ENCODE data around the gene RGS3.

Gene RGS3

GRCh38 chr9:113570106-113570505 lies 106.6 kb downstream of the RGS3 start:
- Histone ChIP-seq H3K9me3 (ENCODE audit: control insufficient read depth, low read length) (no peaks in the 10 kb centered on the region), H2BK5ac (ENCODE audit: low read depth, low read length, poor library complexity, severe bottlenecking) (no peak overlapping the region), H3K14ac (ENCODE audit: low read length in 2 of 2) (no peak overlapping the region), H3K36me3 (ENCODE audit: control insufficient read depth in 1 of 2, insufficient read depth in 2 of 2, low read depth in 1 of 2, low read length in 2 of 2) (peaks cover 0 to 19% of the 10 kb centered on the region in 2 experiments), H3K4ac (ENCODE audit: low read depth in 1 of 2, low read length in 2 of 2) (no peak overlapping the region), H3K4me3 (ENCODE audit: insufficient read depth in 1 of 2, low read depth in 1 of 2, low read length in 2 of 2) (no peak overlapping the region), H3K79me1 (replicated peaks; ENCODE audit: low read length, poor library complexity, severe bottlenecking) (peaks cover 46% of the 10 kb centered on the region), H2AFZ (ENCODE audit: low read depth, low read length) (no peak overlapping the region), H2BK12ac (ENCODE audit: low read length in 2 of 2) (no peak overlapping the region), H3K4me2 (ENCODE audit: low read length, poor library complexity, severe bottlenecking) (no peak overlapping the region), H2BK15ac (ENCODE audit: low read depth, poor library complexity, severe bottlenecking) (no peak overlapping the region), H3K23ac (ENCODE audit: low read length in 2 of 2) (no peak overlapping the region), H4K91ac (ENCODE audit: low read length) (no peak overlapping the region), H3K4me1 (ENCODE audit: control insufficient read depth, insufficient read depth, low read depth, low read length) (peaks cover 57% of the 10 kb centered on the region), H3K27me3 (ENCODE audit: control insufficient read depth in 1 of 2, insufficient read depth in 1 of 2, low read length in 2 of 2) (peaks cover 0 to 10% of the 10 kb centered on the region in 2 experiments), H3K18ac (ENCODE audit: low read depth in 1 of 2, low read length in 2 of 2) (peak overlapping the region in 1 of 2 experiments; percentile 3), H3K27ac (ENCODE audit: low read length, poor library complexity, severe bottlenecking) (no peak overlapping the region), H2AK5ac (ENCODE audit: low read length, severe bottlenecking) (no peak overlapping the region), H3K9ac (ENCODE audit: low read length) (no peak overlapping the region), H2BK120ac (ENCODE audit: low read depth, low read length) (no peak overlapping the region), H4K8ac (ENCODE audit: low read length) (no peak overlapping the region)
- 96% methylated on average over 8 of the region's 9 CpGs for WGBS
- no peak for DNase-seq

- no peak overlapping the region for H3K14ac ChIP-seq (ENCODE audit: low read length in 2 of 2)
- no peak overlapping the region for H3K4ac ChIP-seq (ENCODE audit: low read depth in 1 of 2, low read length in 2 of 2)
- H3K4me3 ChIP-seq (ENCODE audit: insufficient read depth in 1 of 2, low read depth in 1 of 2, low read length in 2 of 2): no peak overlapping the region
- peak; percentile 61 for DNase-seq
- WGBS: 87% methylated on average over 8 of the region's 12 CpGs
- H3K4me1 ChIP-seq (ENCODE audit: control insufficient read depth, insufficient read depth, low read depth, low read length): peaks cover 57% of the 10 kb centered on the region
- H2BK12ac ChIP-seq (ENCODE audit: low read length in 2 of 2): no peak overlapping the region
- H3K23ac ChIP-seq (ENCODE audit: low read length in 2 of 2): no peak overlapping the region
- H4K8ac ChIP-seq (ENCODE audit: low read length): no peak overlapping the region
- no peak overlapping the region for H3K18ac ChIP-seq (ENCODE audit: low read depth in 1 of 2, low read length in 2 of 2)
- H2AK5ac ChIP-seq (ENCODE audit: low read length, severe bottlenecking): no peak overlapping the region
- H2BK120ac ChIP-seq (ENCODE audit: low read depth, low read length): no peak overlapping the region
- no peak overlapping the region for H3K4me2 ChIP-seq (ENCODE audit: low read length, poor library complexity, severe bottlenecking)
- peaks cover 50% of the 10 kb centered on the region for H3K79me1 ChIP-seq (replicated peaks; ENCODE audit: low read length, poor library complexity, severe bottlenecking)
- H2BK15ac ChIP-seq (ENCODE audit: low read depth, poor library complexity, severe bottlenecking): no peak overlapping the region
- H3K9me3 ChIP-seq (ENCODE audit: control insufficient read depth, low read length): no peaks in the 10 kb centered on the region
- peaks cover 0 to 19% of the 10 kb centered on the region in 2 experiments for H3K36me3 ChIP-seq (ENCODE audit: control insufficient read depth in 1 of 2, insufficient read depth in 2 of 2, low read depth in 1 of 2, low read length in 2 of 2)
- no peak overlapping the region for H2BK5ac ChIP-seq (ENCODE audit: low read depth, low read length, poor library complexity, severe bottlenecking)
- no peak overlapping the region for H3K9ac ChIP-seq (ENCODE audit: low read length)
- no peak overlapping the region for H4K91ac ChIP-seq (ENCODE audit: low read length)
- H3K27me3 ChIP-seq (ENCODE audit: control insufficient read depth in 1 of 2, insufficient read depth in 1 of 2, low read length in 2 of 2): peaks cover 0 to 10% of the 10 kb centered on the region in 2 experiments
- no peak overlapping the region for H2AFZ ChIP-seq (ENCODE audit: low read depth, low read length)
- no peak overlapping the region for H3K27ac ChIP-seq (ENCODE audit: low read length, poor library complexity, severe bottlenecking)
These were observed 107.5 kb downstream of the RGS3 start for GRCh38 chr9:113570749-113571711.

- Histone ChIP-seq H2AFZ (ENCODE audit: low read depth, low read length) (no peak overlapping the region), H3K27ac (ENCODE audit: low read length, poor library complexity, severe bottlenecking) (no peak overlapping the region), H4K91ac (ENCODE audit: low read length) (peak overlapping the region; percentile 44), H3K9me3 (ENCODE audit: control insufficient read depth, low read length) (no peaks in the 10 kb centered on the region), H3K4me3 (ENCODE audit: insufficient read depth in 1 of 2, low read depth in 1 of 2, low read length in 2 of 2) (no peak overlapping the region), H2BK12ac (ENCODE audit: low read length in 2 of 2) (peak overlapping the region in 1 of 2 experiments; percentile 85), H2BK5ac (ENCODE audit: low read depth, low read length, poor library complexity, severe bottlenecking) (no peak overlapping the region), H3K18ac (ENCODE audit: low read depth in 1 of 2, low read length in 2 of 2) (peak overlapping the region in 1 of 2 experiments; percentile 18), H3K23ac (ENCODE audit: low read length in 2 of 2) (no peak overlapping the region), H3K9ac (ENCODE audit: low read length) (no peak overlapping the region), H4K8ac (ENCODE audit: low read length) (no peak overlapping the region), H2BK120ac (ENCODE audit: low read depth, low read length) (no peak overlapping the region), H3K27me3 (ENCODE audit: control insufficient read depth in 1 of 2, insufficient read depth in 1 of 2, low read length in 2 of 2) (peaks cover 0 to 10% of the 10 kb centered on the region in 2 experiments), H3K4me1 (ENCODE audit: control insufficient read depth, insufficient read depth, low read depth, low read length) (peaks cover 49% of the 10 kb centered on the region), H3K4me2 (ENCODE audit: low read length, poor library complexity, severe bottlenecking) (no peak overlapping the region), H3K79me1 (replicated peaks; ENCODE audit: low read length, poor library complexity, severe bottlenecking) (peaks cover 44% of the 10 kb centered on the region), H2BK15ac (ENCODE audit: low read depth, poor library complexity, severe bottlenecking) (no peak overlapping the region), H3K14ac (ENCODE audit: low read length in 2 of 2) (peak overlapping the region in 1 of 2 experiments; percentile 78), H3K4ac (ENCODE audit: low read depth in 1 of 2, low read length in 2 of 2) (peak overlapping the region; percentile 13 to 35), H2AK5ac (ENCODE audit: low read length, severe bottlenecking) (peak overlapping the region; percentile 3), H3K36me3 (ENCODE audit: control insufficient read depth in 1 of 2, insufficient read depth in 2 of 2, low read depth in 1 of 2, low read length in 2 of 2) (peaks cover 0 to 19% of the 10 kb centered on the region in 2 experiments)
- no peak for DNase-seq
- 96% methylated on average over 6 of the region's 8 CpGs for WGBS
These were observed 108.7 kb downstream of the RGS3 start for GRCh38 chr9:113572076-113572861.

Measured in mesenchymal stem cell (in vitro differentiated cells and primary cell).